Trophoblast cell (in vitro differentiated cells and primary cell): Measurements from ENCODE around the gene FAS.
A peak's percentile ranks its signal among the peaks of the same experiment; 100 is the strongest.

Experiments
- DNase-seq, 2 donors: peaks; one replicate each; pipeline ENCODE4 v3.0.0-alpha.2; 2016
- H2AFZ ChIP-seq: 2 replicates; pipeline ENCODE4 v1.6.1; 2013; ENCODE audit warnings: low read length, moderate library complexity, mild to moderate bottlenecking; ENCODE audit not compliant: insufficient read depth, poor library complexity
- H2AK5ac ChIP-seq: 2 replicates; pipeline ENCODE4 v1.6.1; 2013; ENCODE audit warnings: mild to moderate bottlenecking, low read length
- H2BK120ac ChIP-seq: 2 replicates; pipeline ENCODE4 v1.6.1; 2013; ENCODE audit warnings: low read length, mild to moderate bottlenecking, moderate library complexity; ENCODE audit not compliant: insufficient read depth, poor library complexity
- H2BK12ac ChIP-seq: 2 replicates; pipeline ENCODE4 v1.6.1; 2013; ENCODE audit warnings: mild to moderate bottlenecking, low read length, moderate library complexity
- H2BK5ac ChIP-seq: 2 replicates; pipeline ENCODE4 v1.6.1; 2013; ENCODE audit warnings: low read length, low read depth, moderate library complexity, mild to moderate bottlenecking; ENCODE audit not compliant: poor library complexity
- H3K14ac ChIP-seq: 2 replicates; pipeline ENCODE4 v1.6.1; 2013; ENCODE audit warnings: mild to moderate bottlenecking, low read length
- H3K18ac ChIP-seq: 2 replicates; pipeline ENCODE4 v1.6.1; 2013; ENCODE audit warnings: mild to moderate bottlenecking, low read length
- H3K23ac ChIP-seq: 2 replicates; pipeline ENCODE4 v1.6.1; 2013; ENCODE audit warnings: low read length
- H3K27ac ChIP-seq: 2 replicates; pipeline ENCODE4 v1.5.1; 2013; ENCODE audit warnings: low read depth, mild to moderate bottlenecking, inconsistent platforms, low read length, moderate library complexity
- H3K27me3 ChIP-seq: 2 replicates; pipeline ENCODE4 v1.6.1; 2013; ENCODE audit warnings: inconsistent platforms, mild to moderate bottlenecking, low read length, moderate library complexity; ENCODE audit not compliant: insufficient read depth
- H3K36me3 ChIP-seq, 2 experiments: 1 replicate in 1 of 2; 2 replicates in 1 of 2; pipeline ENCODE4 v1.6.1; 2013; ENCODE audit warnings: low read length in 2 of 2, mild to moderate bottlenecking in 2 of 2, moderate library complexity in 1 of 2; ENCODE audit not compliant: insufficient read depth in 2 of 2, control insufficient read depth in 1 of 2
- H3K4ac ChIP-seq: 2 replicates; pipeline ENCODE4 v1.6.1; 2013; ENCODE audit warnings: low read depth, mild to moderate bottlenecking, low read length, moderate library complexity
- H3K4me1 ChIP-seq, 2 experiments: 1 replicate in 1 of 2; 2 replicates in 1 of 2; pipeline ENCODE4 v1.6.1; 2013; ENCODE audit warnings: low read length in 2 of 2, mild to moderate bottlenecking in 2 of 2, moderate library complexity in 1 of 2; ENCODE audit not compliant: insufficient read depth in 2 of 2, control insufficient read depth in 1 of 2
- H3K4me2 ChIP-seq: 2 replicates; pipeline ENCODE4 v1.6.1; 2013; ENCODE audit warnings: inconsistent platforms, mild to moderate bottlenecking, low read length, moderate library complexity
- H3K4me3 ChIP-seq: 2 replicates; pipeline ENCODE4 v1.5.1; 2013; ENCODE audit warnings: mild to moderate bottlenecking, low read depth, low read length, inconsistent platforms
- H3K79me1 ChIP-seq: one replicate; pipeline ENCODE4 v1.6.1; 2013; ENCODE audit warnings: low read length
- H3K79me2 ChIP-seq: 2 replicates; pipeline ENCODE4 v1.6.1; 2013; ENCODE audit warnings: low read length, mild to moderate bottlenecking; ENCODE audit not compliant: control insufficient read depth, insufficient read depth, poor library complexity
- H3K9ac ChIP-seq: 2 replicates; pipeline ENCODE4 v1.6.1; 2013; ENCODE audit warnings: mild to moderate bottlenecking, low read length
- H3K9me3 ChIP-seq: 2 replicates; pipeline ENCODE4 v1.6.1; 2013; ENCODE audit warnings: low read depth, mild to moderate bottlenecking, control low read depth, inconsistent platforms, low read length; ENCODE audit not compliant: insufficient read depth
- H4K12ac ChIP-seq: 2 replicates; pipeline ENCODE4 v1.6.1; 2013; ENCODE audit warnings: low read depth, mild to moderate bottlenecking, low read length, moderate library complexity
- H4K8ac ChIP-seq: 2 replicates; pipeline ENCODE4 v1.6.1; 2013; ENCODE audit warnings: low read depth, mild to moderate bottlenecking, low read length, moderate library complexity
- H4K91ac ChIP-seq: one replicate; pipeline ENCODE4 v1.6.1; 2013; ENCODE audit warnings: low read depth, mild to moderate bottlenecking, low read length, moderate library complexity
- WGBS: extraction: QIAGEN DNeasy Blood & Tissue Kit; methylation state at CpG from one replicate; pipeline ENCODE4 v1.1.7; 2013; ENCODE audit warnings: missing lambda C conversion rate; ENCODE audit not compliant: insufficient read length, insufficient coverage; ENCODE audit errors: extremely low coverage; 5-methylcytosine and 5-hydroxymethylcytosine counted together

Gene FAS

GRCh38 chr10:89043052-89043451 is 52.5 kb downstream of the FAS start:
- H3K23ac ChIP-seq: no peak overlapping the region
- H3K36me3 ChIP-seq: no peaks in the 10 kb centered on the region
- H2AFZ ChIP-seq: no peak overlapping the region
- no peak overlapping the region for H2BK120ac ChIP-seq
- H3K9ac ChIP-seq: no peak overlapping the region
- no peak overlapping the region for H3K4me2 ChIP-seq
- no peak overlapping the region for H3K18ac ChIP-seq
- no peak overlapping the region for H2BK5ac ChIP-seq
- no peaks in the 10 kb centered on the region for H3K9me3 ChIP-seq
- no CpG with 5 or more reads among the region's 4 CpGs for WGBS
- no peaks in the 10 kb centered on the region for H3K79me2 ChIP-seq
- H2AK5ac ChIP-seq: no peak overlapping the region
- no peaks in the 10 kb centered on the region for H3K79me1 ChIP-seq
- no peak overlapping the region for H2BK12ac ChIP-seq
- no peak overlapping the region for H4K91ac ChIP-seq
- no peak overlapping the region for H3K4me3 ChIP-seq
- H4K12ac ChIP-seq: no peak overlapping the region
- no peak overlapping the region for H3K4ac ChIP-seq
- H3K4me1 ChIP-seq: peaks cover 0 to 3% of the 10 kb centered on the region in 2 experiments
- no peaks in the 10 kb centered on the region for H3K27me3 ChIP-seq
- no peak overlapping the region for H4K8ac ChIP-seq
- no peak overlapping the region for H3K14ac ChIP-seq
- H3K27ac ChIP-seq: no peak overlapping the region
- peak; percentile 51 to 62 for DNase-seq

DNA sequence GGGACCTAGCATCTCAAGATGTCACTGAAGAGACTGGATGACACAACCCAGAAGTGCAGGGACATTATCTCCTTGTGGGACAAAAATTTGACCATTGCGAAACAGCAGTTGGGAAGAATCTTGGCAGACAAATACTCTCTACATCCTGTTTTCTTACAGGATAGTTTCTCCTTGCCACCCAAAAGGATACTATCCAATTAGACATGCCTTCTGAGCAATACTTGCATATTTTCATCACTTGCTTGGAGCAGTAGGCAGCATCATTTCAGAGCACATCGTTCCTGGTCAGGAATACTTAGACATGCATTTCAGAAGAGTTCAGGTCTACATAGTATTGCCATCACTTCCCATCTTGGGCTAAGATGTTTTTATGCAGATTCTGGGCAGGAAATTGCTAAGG is 56.8 kb downstream of the FAS start:
- Histone ChIP-seq H2BK12ac (no peak overlapping the region), H4K12ac (no peak overlapping the region)

DNA sequence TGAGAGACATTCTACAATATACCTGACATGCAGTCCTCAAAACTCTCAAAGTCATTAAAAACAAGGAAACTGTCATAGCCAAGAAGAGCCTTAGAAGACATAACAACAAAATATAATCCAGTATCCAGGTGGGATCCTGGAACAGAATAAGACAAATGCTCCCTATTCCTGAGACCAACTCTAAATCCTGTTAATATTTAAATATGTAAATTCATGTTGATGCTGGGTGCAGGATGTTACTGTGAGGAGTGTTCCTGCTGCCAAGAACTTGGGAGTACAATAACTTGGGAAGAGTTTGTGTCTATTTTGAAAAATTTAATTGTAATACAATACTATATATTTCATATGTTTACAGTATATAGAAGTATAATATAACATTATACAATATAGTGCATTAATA is 61.0 kb downstream of the FAS start:
- H3K4me3 ChIP-seq: no peak overlapping the region
- H3K27me3 ChIP-seq: no peaks in the 10 kb centered on the region
- no peaks in the 10 kb centered on the region for H3K36me3 ChIP-seq
- no peaks in the 10 kb centered on the region for H3K79me2 ChIP-seq
- H4K91ac ChIP-seq: no peak overlapping the region
- H4K8ac ChIP-seq: no peak overlapping the region
- H3K9me3 ChIP-seq: no peaks in the 10 kb centered on the region
- H3K4me2 ChIP-seq: no peak overlapping the region
- H3K4me1 ChIP-seq: no peaks in the 10 kb centered on the region
- no peak overlapping the region for H3K14ac ChIP-seq
- no peak overlapping the region for H2BK5ac ChIP-seq
- no peak overlapping the region for H2AK5ac ChIP-seq
- no peak overlapping the region for H2BK120ac ChIP-seq
- no peak overlapping the region for H3K23ac ChIP-seq
- no peak for DNase-seq
- H3K9ac ChIP-seq: no peak overlapping the region
- H3K18ac ChIP-seq: no peak overlapping the region
- no peak overlapping the region for H2AFZ ChIP-seq
- H3K27ac ChIP-seq: no peak overlapping the region
- no peak overlapping the region for H4K12ac ChIP-seq
- no peak overlapping the region for H2BK12ac ChIP-seq
- H3K4ac ChIP-seq: no peak overlapping the region
- no peaks in the 10 kb centered on the region for H3K79me1 ChIP-seq

More for the DNA sequence above, 56.8 kb downstream of the FAS start:
- Histone ChIP-seq H3K4me2 (no peak overlapping the region), H2BK120ac (no peak overlapping the region), H3K23ac (no peak overlapping the region), H4K91ac (no peak overlapping the region), H3K18ac (no peak overlapping the region), H3K27me3 (no peaks in the 10 kb centered on the region), H2BK5ac (no peak overlapping the region), H3K79me1 (no peaks in the 10 kb centered on the region), H3K27ac (no peak overlapping the region), H3K4me3 (no peak overlapping the region), H3K4me1 (peaks cover 0 to 3% of the 10 kb centered on the region in 2 experiments), H3K36me3 (no peaks in the 10 kb centered on the region), H3K4ac (no peak overlapping the region), H3K9ac (no peak overlapping the region), H3K79me2 (no peaks in the 10 kb centered on the region), H3K9me3 (no peaks in the 10 kb centered on the region), H4K8ac (no peak overlapping the region), H3K14ac (no peak overlapping the region), H2AFZ (no peak overlapping the region), H2AK5ac (no peak overlapping the region)
- no peak for DNase-seq
- whole genome bisulfite sequencing: no CpG with 5 or more reads among the region's 2 CpGs

DNA sequence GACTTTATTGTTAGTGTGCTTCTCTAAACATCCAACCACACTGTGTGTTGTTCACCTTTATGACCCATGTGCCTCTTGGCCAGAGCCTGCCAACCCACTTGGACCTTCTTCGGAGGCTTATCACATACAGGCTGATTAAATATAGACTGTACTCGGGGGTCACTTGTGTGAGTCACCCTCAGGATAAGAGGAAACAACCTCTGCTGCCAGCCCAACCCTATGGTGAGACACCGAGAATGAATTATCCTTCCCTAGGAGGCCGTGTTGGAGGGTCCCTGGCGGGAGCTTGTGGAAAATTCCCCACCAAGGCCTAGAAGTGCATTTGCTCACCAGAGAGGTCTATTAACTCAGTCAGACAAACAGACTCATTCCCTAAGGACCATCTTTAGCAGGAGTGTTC is 63.0 kb downstream of the FAS start:
- H3K4me3 ChIP-seq: no peak overlapping the region
- no peak overlapping the region for H3K18ac ChIP-seq
- H2BK5ac ChIP-seq: no peak overlapping the region
- no peak overlapping the region for H3K14ac ChIP-seq
- WGBS: no CpG with 5 or more reads among the region's 5 CpGs
- H3K4me1 ChIP-seq: no peaks in the 10 kb centered on the region
- H4K8ac ChIP-seq: no peak overlapping the region
- no peaks in the 10 kb centered on the region for H3K36me3 ChIP-seq
- no peak overlapping the region for H2BK120ac ChIP-seq
- no peak overlapping the region for H3K9ac ChIP-seq
- no peaks in the 10 kb centered on the region for H3K79me2 ChIP-seq
- no peaks in the 10 kb centered on the region for H3K27me3 ChIP-seq
- H3K4me2 ChIP-seq: no peak overlapping the region
- no peak overlapping the region for H3K23ac ChIP-seq
- H3K27ac ChIP-seq: no peak overlapping the region
- no peak overlapping the region for H2BK12ac ChIP-seq
- no peak overlapping the region for H4K12ac ChIP-seq
- H2AFZ ChIP-seq: no peak overlapping the region
- H3K4ac ChIP-seq: no peak overlapping the region
- H3K79me1 ChIP-seq: no peaks in the 10 kb centered on the region
- H3K9me3 ChIP-seq: no peaks in the 10 kb centered on the region
- no peak overlapping the region for H2AK5ac ChIP-seq
- no peak overlapping the region for H4K91ac ChIP-seq
- DNase-seq: no peak
